CD14-positive monocyte (primary cell): Measurements from ENCODE around the gene TRAF1. TPM values are rescaled to one million over a fixed set of nuclear protein-coding genes. Genes with fewer than 3 reads are reported as not detected.

ENCODE experiments used
- DNase-seq, 3 donors: peaks; one replicate each; pipeline ENCODE4 v3.0.0-alpha.2; 2011 to 2022
- H2AFZ ChIP-seq: 2 replicates; pipeline ENCODE4 v1.6.0; 2012; ENCODE audit warnings: mild to moderate bottlenecking, low read depth, low read length, inconsistent platforms; ENCODE audit not compliant: insufficient read depth, poor library complexity, severe bottlenecking
- H3K27ac ChIP-seq, 2 donors: 1 replicate in 1 of 2; 2 replicates in 1 of 2; pipeline ENCODE4 v1.5.1; 2012 to 2013; ENCODE audit warnings: low read length in 2 of 2, control low read depth in 1 of 2, inconsistent platforms in 1 of 2, low read depth in 1 of 2, mild to moderate bottlenecking in 1 of 2
- H3K27me3 ChIP-seq, 2 donors: one replicate each; pipeline versions ENCODE4 v1.6.0 to v1.6.1; 2011 to 2013; ENCODE audit warnings: low read length in 2 of 2; ENCODE audit not compliant: control insufficient read depth in 2 of 2, insufficient read depth in 2 of 2
- H3K36me3 ChIP-seq, 2 donors: replicated peaks in 1 of 2; 1 replicate in 1 of 2; 2 replicates in 1 of 2; pipeline versions ENCODE4 v1.5.1 to v1.6.1; 2012 to 2013; ENCODE audit warnings: low read length in 2 of 2, control low read depth in 1 of 2, inconsistent platforms in 1 of 2, mild to moderate bottlenecking in 1 of 2; ENCODE audit not compliant: insufficient read depth in 2 of 2, control insufficient read depth in 1 of 2
- H3K4me1 ChIP-seq, 2 donors: 1 replicate in 1 of 2; 2 replicates in 1 of 2; pipeline versions ENCODE4 v1.5.1 to v1.6.1; 2012 to 2013; ENCODE audit warnings: low read length in 2 of 2, control low read depth in 1 of 2, inconsistent platforms in 1 of 2, mild to moderate bottlenecking in 1 of 2, moderate library complexity in 1 of 2; ENCODE audit not compliant: insufficient read depth in 2 of 2, control insufficient read depth in 1 of 2
- H3K4me2 ChIP-seq: replicated peaks from 2 replicates; pipeline ENCODE3; 2012; ENCODE audit warnings: low read length, moderate library complexity, mild to moderate bottlenecking; ENCODE audit not compliant: poor library complexity, severe bottlenecking; ENCODE audit errors: extremely low read depth
- H3K4me3 ChIP-seq, 3 experiments: fragments of 200-600 bp in 1 of 3; sonication (generic) in 1 of 3; replicated peaks in 1 of 3; 1 replicate in 2 of 3; 2 replicates in 1 of 3; pipeline ENCODE4 v1.5.1; 2011 to 2013; ENCODE audit warnings: low read length in 3 of 3, mild to moderate bottlenecking in 3 of 3, control low read depth in 2 of 3, low read depth in 2 of 3, inconsistent platforms in 1 of 3, moderate library complexity in 1 of 3
- H3K79me2 ChIP-seq: 2 replicates; pipeline ENCODE4 v1.6.0; 2012; ENCODE audit warnings: mild to moderate bottlenecking, control low read depth, inconsistent platforms, low read length, moderate library complexity; ENCODE audit not compliant: insufficient read depth
- H3K9ac ChIP-seq: 2 replicates; pipeline ENCODE4 v1.6.0; 2017; ENCODE audit warnings: low read length, mild to moderate bottlenecking; ENCODE audit not compliant: insufficient read depth, poor library complexity, severe bottlenecking
- H3K9me3 ChIP-seq, 2 donors: replicated peaks in 1 of 2; 1 replicate in 1 of 2; 2 replicates in 1 of 2; pipeline versions ENCODE4 v1.5.1 to v1.6.1; 2012 to 2013; ENCODE audit warnings: low read length in 2 of 2, control low read depth in 1 of 2; ENCODE audit not compliant: control insufficient read depth in 1 of 2, insufficient read depth in 1 of 2
- H4K20me1 ChIP-seq: 2 replicates; pipeline ENCODE4 v1.6.0; 2012; ENCODE audit warnings: mild to moderate bottlenecking, low read length, control low read depth, moderate library complexity; ENCODE audit not compliant: insufficient read depth
- H3K27ac Mint-ChIP-seq, 7 donors: one replicate each; pipeline ENCODE4 v1.8.0; 2020; ENCODE audit warnings: mild to moderate bottlenecking in 7 of 7, mixed read lengths in 7 of 7, moderate library complexity in 6 of 7, inconsistent platforms in 2 of 7
- H3K27me3 Mint-ChIP-seq, 3 donors: one replicate each; pipeline ENCODE4 v1.8.0; 2021 to 2022; ENCODE audit warnings: low read depth in 3 of 3, mild to moderate bottlenecking in 3 of 3, mixed read lengths in 3 of 3, moderate library complexity in 3 of 3, inconsistent platforms in 1 of 3
- H3K36me3 Mint-ChIP-seq, 2 donors: one replicate each; pipeline ENCODE4 v1.8.0; 2020; ENCODE audit warnings: mixed read lengths in 2 of 2, inconsistent platforms in 1 of 2, mild to moderate bottlenecking in 1 of 2
- H3K4me1 Mint-ChIP-seq: one replicate; pipeline ENCODE4 v1.8.0; 2020; ENCODE audit warnings: mild to moderate bottlenecking, mixed read lengths
- H3K4me3 Mint-ChIP-seq, 2 donors: one replicate each; pipeline ENCODE4 v1.8.0; 2020; ENCODE audit warnings: mild to moderate bottlenecking in 2 of 2, mixed read lengths in 2 of 2, moderate library complexity in 1 of 2
- H3K9me3 Mint-ChIP-seq, 7 donors: one replicate each; pipeline ENCODE4 v1.8.0; 2020 to 2022; ENCODE audit warnings: mixed read lengths in 7 of 7, mild to moderate bottlenecking in 6 of 7, moderate library complexity in 6 of 7, inconsistent platforms in 2 of 7
- WGBS: methylation state at CpG from one replicate; pipeline ENCODE4 v1.1.5; 2013; ENCODE audit warnings: missing lambda C conversion rate; ENCODE audit not compliant: insufficient coverage; 5-methylcytosine and 5-hydroxymethylcytosine counted together
- intact Hi-C, 2 donors: fragments of 100-400 bp; cut with micrococcal nuclease; formaldehyde crosslinking; loops; one replicate each; pipeline versions ENCODE4 v1.15.0 to v1.15.1; 2023
- polyA plus RNA-seq, 3 donors: library from polyadenylated mRNA; depleted of rRNA in 1 of 3; unstranded in 2 of 3; stranded (reverse) in 1 of 3; fragments of 300-500 nt in 2 of 3; fragments of >200 nt in 1 of 3; fragmentation: Illumina TruSeq in 2 of 3; gene quantifications; 1 replicate in 2 of 3; 2 replicates in 1 of 3; pipeline ENCODE4 v1.2.3, GENCODE V29; 2012 to 2021
- TF ChIP-seq, protein P1 (sequence below): fragments of 200-600 bp; IDR thresholded peaks from one replicate; pipeline ENCODE4 v1.8.0; 2022; ENCODE audit warnings: antibody characterized with exemption, mild to moderate bottlenecking

TRAF1 gene
- polyA plus RNA-seq, 3 donors, result 0.15 to 22.8 (median 0.74) TPM

DNA sequence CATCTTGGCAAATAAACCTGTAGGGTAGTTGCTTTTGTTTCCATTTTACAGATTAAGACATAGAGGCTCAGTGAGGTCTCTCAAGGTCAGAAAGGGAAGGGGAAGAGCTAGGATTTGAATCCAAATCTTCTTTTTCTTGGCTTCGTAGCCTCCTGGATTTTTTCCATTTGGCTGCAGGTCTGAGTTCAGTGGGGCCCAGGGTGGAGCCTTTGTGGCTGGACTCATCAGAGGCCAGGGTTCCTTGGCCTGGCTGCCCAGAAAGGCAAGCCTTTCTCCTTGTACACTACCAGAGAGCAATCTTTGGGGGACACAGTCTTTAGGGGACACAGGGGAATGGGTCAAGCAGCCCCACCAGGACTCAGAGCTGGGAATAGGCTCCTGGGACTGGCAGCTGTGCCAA lies 10.5 kb upstream of the TRAF1 start:
- Mint-ChIP-seq H3K27me3 (peaks cover 0 to 3% (median 0%) of the 10 kb centered on the region in 3 donors), H3K9me3 (no peaks in the 10 kb centered on the region), H3K36me3 (no peaks in the 10 kb centered on the region), H3K4me3 (no peak overlapping the region), H3K27ac (peak overlapping the region in 1 of 7 donors; percentile 41), H3K4me1 (peaks cover 41% of the 10 kb centered on the region)
- Histone ChIP-seq H3K9ac (no peak overlapping the region), H2AFZ (no peak overlapping the region), H3K79me2 (no peaks in the 10 kb centered on the region), H3K36me3 (no peaks in the 10 kb centered on the region), H3K27ac (no peak overlapping the region), H4K20me1 (no peaks in the 10 kb centered on the region), H3K9me3 (no peaks in the 10 kb centered on the region), H3K27me3 (no peaks in the 10 kb centered on the region), H3K4me3 (no peak overlapping the region), H3K4me1 (peaks cover 39 to 47% of the 10 kb centered on the region in 2 donors), H3K4me2 (no peak overlapping the region)
- TF ChIP-seq, protein P1, sequence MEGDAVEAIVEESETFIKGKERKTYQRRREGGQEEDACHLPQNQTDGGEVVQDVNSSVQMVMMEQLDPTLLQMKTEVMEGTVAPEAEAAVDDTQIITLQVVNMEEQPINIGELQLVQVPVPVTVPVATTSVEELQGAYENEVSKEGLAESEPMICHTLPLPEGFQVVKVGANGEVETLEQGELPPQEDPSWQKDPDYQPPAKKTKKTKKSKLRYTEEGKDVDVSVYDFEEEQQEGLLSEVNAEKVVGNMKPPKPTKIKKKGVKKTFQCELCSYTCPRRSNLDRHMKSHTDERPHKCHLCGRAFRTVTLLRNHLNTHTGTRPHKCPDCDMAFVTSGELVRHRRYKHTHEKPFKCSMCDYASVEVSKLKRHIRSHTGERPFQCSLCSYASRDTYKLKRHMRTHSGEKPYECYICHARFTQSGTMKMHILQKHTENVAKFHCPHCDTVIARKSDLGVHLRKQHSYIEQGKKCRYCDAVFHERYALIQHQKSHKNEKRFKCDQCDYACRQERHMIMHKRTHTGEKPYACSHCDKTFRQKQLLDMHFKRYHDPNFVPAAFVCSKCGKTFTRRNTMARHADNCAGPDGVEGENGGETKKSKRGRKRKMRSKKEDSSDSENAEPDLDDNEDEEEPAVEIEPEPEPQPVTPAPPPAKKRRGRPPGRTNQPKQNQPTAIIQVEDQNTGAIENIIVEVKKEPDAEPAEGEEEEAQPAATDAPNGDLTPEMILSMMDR, result no peak
- 100% methylated on average over 1 of the region's 1 CpG for WGBS
- no peak for DNase-seq
- intact Hi-C loops, result loop anchor here in 1 of 2 donors (2.0 kb wide), 1 partner anchor 66 kb away; no protein-coding TSS in a partner anchor

DNA sequence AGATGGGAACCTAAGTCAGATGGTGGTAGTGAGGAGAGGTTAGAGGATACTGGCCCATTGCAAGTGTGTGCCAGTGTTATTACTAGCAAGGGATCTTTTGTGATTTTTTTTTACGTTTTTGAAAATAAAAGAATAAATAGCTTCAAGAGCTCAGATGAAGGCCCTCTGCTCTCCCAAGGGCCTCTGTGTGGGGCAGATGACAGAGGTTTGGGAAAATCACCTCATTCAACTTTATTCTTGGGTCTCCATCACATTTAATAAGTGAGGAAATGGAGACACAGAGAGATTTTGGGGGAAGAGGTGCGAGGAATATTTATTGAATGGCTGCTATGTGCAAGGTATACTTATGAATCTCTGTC lies 10.1 kb upstream of the TRAF1 start:
- Histone ChIP-seq H3K4me3 (no peak overlapping the region), H3K4me1 (peaks cover 43 to 50% of the 10 kb centered on the region in 2 donors), H3K9ac (no peak overlapping the region), H3K9me3 (no peaks in the 10 kb centered on the region), H3K4me2 (no peak overlapping the region), H3K79me2 (no peaks in the 10 kb centered on the region), H3K27me3 (no peaks in the 10 kb centered on the region), H3K27ac (no peak overlapping the region), H3K36me3 (no peaks in the 10 kb centered on the region), H2AFZ (no peak overlapping the region), H4K20me1 (no peaks in the 10 kb centered on the region)
- intact Hi-C loops, result loop anchor here in 1 of 2 donors (2.0 kb wide), 1 partner anchor 66 kb away; no protein-coding TSS in a partner anchor
- peaks cover 45% of the 10 kb centered on the region for H3K4me1 Mint-ChIP-seq
- H3K27ac Mint-ChIP-seq, result peak overlapping the region in 5 of 7 donors; percentile 88 to 95 (median 94)
- no peaks in the 10 kb centered on the region for H3K9me3 Mint-ChIP-seq
- no CpG with 5 or more reads among the region's 2 CpGs for WGBS
- no peaks in the 10 kb centered on the region for H3K36me3 Mint-ChIP-seq
- H3K4me3 Mint-ChIP-seq, result no peak overlapping the region
- TF ChIP-seq, protein P1, result peak; percentile 37
- DNase-seq, result no peak
- peaks cover 0 to 3% (median 0%) of the 10 kb centered on the region in 3 donors for H3K27me3 Mint-ChIP-seq
